Measurements from ENCODE around the gene OR1S2. TPM values are rescaled to one million over a fixed set of nuclear protein-coding genes. Genes with fewer than 3 reads are reported as not detected.

OR1S2 gene
- total RNA-seq, 1 donor, result not detected

- TF ChIP-seq, protein P1, sequence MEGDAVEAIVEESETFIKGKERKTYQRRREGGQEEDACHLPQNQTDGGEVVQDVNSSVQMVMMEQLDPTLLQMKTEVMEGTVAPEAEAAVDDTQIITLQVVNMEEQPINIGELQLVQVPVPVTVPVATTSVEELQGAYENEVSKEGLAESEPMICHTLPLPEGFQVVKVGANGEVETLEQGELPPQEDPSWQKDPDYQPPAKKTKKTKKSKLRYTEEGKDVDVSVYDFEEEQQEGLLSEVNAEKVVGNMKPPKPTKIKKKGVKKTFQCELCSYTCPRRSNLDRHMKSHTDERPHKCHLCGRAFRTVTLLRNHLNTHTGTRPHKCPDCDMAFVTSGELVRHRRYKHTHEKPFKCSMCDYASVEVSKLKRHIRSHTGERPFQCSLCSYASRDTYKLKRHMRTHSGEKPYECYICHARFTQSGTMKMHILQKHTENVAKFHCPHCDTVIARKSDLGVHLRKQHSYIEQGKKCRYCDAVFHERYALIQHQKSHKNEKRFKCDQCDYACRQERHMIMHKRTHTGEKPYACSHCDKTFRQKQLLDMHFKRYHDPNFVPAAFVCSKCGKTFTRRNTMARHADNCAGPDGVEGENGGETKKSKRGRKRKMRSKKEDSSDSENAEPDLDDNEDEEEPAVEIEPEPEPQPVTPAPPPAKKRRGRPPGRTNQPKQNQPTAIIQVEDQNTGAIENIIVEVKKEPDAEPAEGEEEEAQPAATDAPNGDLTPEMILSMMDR (IDR thresholded peaks at IDR 0.05; ENCODE audit: insufficient read depth, low read length), result no peak
These were observed 26.4 kb downstream of the OR1S2 start for GRCh38 chr11:58177409-58178054.

DNA sequence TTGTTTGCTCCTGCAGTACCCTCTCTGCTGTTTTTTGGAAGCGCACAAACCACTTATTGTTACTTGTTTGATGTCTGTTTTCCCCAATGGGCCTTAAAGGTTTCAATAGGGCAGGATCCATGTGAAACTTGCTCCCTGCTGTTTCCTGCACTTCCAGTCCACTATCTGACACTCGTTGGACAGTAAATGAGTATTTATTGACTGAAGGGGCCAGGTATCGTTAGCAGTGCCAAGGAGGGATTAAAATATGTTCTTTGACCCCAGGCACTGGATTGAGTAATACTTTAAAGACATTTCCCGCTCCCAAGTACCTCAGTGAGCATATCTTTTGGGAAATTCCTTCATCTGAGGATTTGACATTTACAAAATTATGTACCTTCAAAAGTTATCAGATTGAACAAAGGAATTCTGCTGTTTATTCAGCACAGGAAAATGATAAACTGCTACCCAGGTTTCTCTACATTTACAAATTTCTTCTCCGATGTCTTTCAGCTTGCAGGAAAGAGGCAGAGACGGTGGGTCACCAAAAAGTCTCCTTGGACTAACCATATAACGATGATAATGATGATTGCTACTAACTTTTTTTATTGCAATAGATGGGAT, 38.3 kb downstream of the OR1S2 start:
- TF ChIP-seq, protein P1 (IDR thresholded peaks at IDR 0.05; ENCODE audit: insufficient read depth, low read length), result no peak
- DNase-seq (ENCODE audit: low read depth), result no peak
- H3K4me3 ChIP-seq (ENCODE audit: low read depth, low read length), result no peak overlapping the region

More at GRCh38 chr11:58177409-58178054, 26.4 kb downstream of the OR1S2 start:
- DNase-seq (ENCODE audit: low read depth), result no peak
- no peak overlapping the region for H3K4me3 ChIP-seq (ENCODE audit: low read depth, low read length)

DNA sequence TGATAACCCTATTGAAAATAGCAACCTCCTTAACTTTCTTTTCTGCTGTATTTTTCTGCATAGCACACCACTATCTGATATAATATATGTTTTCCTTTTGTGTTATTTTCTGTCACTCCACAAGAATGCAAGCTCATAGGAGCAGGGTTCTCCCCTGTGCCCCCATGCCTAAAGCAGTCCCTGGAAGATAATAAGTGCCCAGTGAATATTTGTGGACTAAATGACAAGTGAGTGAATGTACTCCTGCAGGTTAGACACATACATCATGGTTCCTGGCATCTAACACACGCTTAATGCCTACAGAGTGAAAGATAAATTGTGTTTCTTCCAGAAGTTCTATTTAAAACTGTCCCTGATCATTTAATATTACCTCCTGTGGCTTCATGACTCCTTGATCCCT, 39.0 kb downstream of the OR1S2 start:
- no peak for DNase-seq (ENCODE audit: low read depth)
- TF ChIP-seq, protein P1 (IDR thresholded peaks at IDR 0.05; ENCODE audit: insufficient read depth, low read length), result no peak
- H3K4me3 ChIP-seq (ENCODE audit: low read depth, low read length), result no peak overlapping the region

- TF ChIP-seq, protein P1 (IDR thresholded peaks at IDR 0.05; ENCODE audit: insufficient read depth, low read length), result no peak
- H3K4me3 ChIP-seq (ENCODE audit: low read depth, low read length), result no peak overlapping the region
- DNase-seq (ENCODE audit: low read depth), result no peak
These were observed 39.6 kb downstream of the OR1S2 start for GRCh38 chr11:58164389-58164788.

Other genes with a start within 250 kb of the OR1S2 start
- gene OR9Q1, start 180.3 kb downstream of the OR1S2 start, total RNA-seq (ENCODE audit: low replicate concordance), result not detected in 2 replicates
- gene OR6Q1, start 173.2 kb downstream of the OR1S2 start, total RNA-seq (ENCODE audit: low replicate concordance), result not detected in 2 replicates
- 0.41 TPM in 1 of 2 replicates, not detected in the other for gene OR9I1, start 78.6 kb downstream of the OR1S2 start, total RNA-seq (ENCODE audit: low replicate concordance)
- gene OR9Q2, start 15.1 kb downstream of the OR1S2 start, total RNA-seq (ENCODE audit: low replicate concordance), result not detected in 2 replicates
- gene OR1S1, start 8.6 kb upstream of the OR1S2 start, total RNA-seq (ENCODE audit: low replicate concordance), result not detected in 2 replicates
- gene OR10Q1, start 24.8 kb upstream of the OR1S2 start, total RNA-seq (ENCODE audit: low replicate concordance), result not detected in 2 replicates
- gene OR10W1, start 64.1 kb upstream of the OR1S2 start, total RNA-seq (ENCODE audit: low replicate concordance), result not detected in 2 replicates
- gene OR5B17, start 154.9 kb upstream of the OR1S2 start, total RNA-seq (ENCODE audit: low replicate concordance), result not detected in 2 replicates
- gene OR5B3, start 202.7 kb upstream of the OR1S2 start, total RNA-seq (ENCODE audit: low replicate concordance), result not detected in 2 replicates
- gene OR5B2, start 224.0 kb upstream of the OR1S2 start, total RNA-seq (ENCODE audit: low replicate concordance), result 0.65 TPM in 1 of 2 replicates, not detected in the other
- 0.74 TPM in 1 of 2 replicates, not detected in the other for gene OR5B12, start 238.1 kb upstream of the OR1S2 start, total RNA-seq (ENCODE audit: low replicate concordance)